ENCODE results near the gene LDLRAP1.

LDLRAP1 gene

GRCh38 chr1:25561421-25562100, 18.2 kb downstream of the LDLRAP1 start:
- TF ChIP-seq, protein P1, sequence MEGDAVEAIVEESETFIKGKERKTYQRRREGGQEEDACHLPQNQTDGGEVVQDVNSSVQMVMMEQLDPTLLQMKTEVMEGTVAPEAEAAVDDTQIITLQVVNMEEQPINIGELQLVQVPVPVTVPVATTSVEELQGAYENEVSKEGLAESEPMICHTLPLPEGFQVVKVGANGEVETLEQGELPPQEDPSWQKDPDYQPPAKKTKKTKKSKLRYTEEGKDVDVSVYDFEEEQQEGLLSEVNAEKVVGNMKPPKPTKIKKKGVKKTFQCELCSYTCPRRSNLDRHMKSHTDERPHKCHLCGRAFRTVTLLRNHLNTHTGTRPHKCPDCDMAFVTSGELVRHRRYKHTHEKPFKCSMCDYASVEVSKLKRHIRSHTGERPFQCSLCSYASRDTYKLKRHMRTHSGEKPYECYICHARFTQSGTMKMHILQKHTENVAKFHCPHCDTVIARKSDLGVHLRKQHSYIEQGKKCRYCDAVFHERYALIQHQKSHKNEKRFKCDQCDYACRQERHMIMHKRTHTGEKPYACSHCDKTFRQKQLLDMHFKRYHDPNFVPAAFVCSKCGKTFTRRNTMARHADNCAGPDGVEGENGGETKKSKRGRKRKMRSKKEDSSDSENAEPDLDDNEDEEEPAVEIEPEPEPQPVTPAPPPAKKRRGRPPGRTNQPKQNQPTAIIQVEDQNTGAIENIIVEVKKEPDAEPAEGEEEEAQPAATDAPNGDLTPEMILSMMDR (IDR thresholded peaks at IDR 0.05; ENCODE audit: control insufficient read depth, insufficient read depth, low read depth, low read length, missing control alignments), result no peak
- H3K4me3 ChIP-seq (ENCODE audit: control insufficient read depth, low read depth, low read length), result no peak overlapping the region
- DNase-seq (ENCODE audit: low read depth), result no peak

DNA sequence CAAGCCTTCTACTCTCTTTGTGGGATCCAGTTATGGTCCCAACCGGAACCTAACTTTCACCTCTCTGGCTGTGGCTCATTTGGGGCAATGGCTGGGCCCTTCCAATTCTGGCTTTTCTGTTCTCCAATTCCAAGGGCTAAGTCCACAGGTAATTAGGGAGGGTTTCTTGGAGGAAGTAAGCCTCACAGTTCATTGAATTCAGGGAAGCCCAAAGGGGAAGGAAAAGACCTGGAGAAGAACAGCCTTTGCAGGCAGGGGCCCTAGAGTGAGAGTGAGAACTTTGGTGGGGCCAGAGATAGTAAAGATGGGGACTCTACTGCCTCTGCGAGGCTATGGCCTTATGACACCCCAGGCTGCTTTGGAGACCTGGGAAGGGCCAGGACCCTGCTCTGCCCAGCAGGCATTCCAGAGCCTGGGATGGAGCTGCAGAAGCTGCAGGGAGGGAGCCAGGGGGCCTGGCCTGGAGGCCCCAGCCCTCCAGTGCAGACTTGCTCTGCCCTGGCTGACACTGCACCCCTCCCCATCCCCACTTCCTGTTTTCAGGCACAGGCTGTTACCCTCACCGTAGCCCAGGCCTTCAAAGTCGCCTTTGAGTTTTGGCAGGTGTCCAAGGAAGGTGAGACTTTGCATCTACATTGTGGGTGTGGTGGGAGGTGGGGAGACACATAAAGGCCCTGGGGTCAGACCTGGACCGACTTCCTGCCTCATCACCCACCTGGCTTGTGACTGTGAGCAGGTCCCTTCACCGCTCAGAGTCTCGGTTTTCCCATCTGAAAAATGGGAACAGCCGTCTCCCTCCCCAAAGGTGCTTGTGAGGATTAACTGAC, 18.9 kb downstream of the LDLRAP1 start:
- no peak overlapping the region for H3K4me3 ChIP-seq (ENCODE audit: control insufficient read depth, low read depth, low read length)
- TF ChIP-seq, protein P1 (IDR thresholded peaks at IDR 0.05; ENCODE audit: control insufficient read depth, insufficient read depth, low read depth, low read length, missing control alignments), result no peak
- DNase-seq (ENCODE audit: low read depth), result no peak

DNA sequence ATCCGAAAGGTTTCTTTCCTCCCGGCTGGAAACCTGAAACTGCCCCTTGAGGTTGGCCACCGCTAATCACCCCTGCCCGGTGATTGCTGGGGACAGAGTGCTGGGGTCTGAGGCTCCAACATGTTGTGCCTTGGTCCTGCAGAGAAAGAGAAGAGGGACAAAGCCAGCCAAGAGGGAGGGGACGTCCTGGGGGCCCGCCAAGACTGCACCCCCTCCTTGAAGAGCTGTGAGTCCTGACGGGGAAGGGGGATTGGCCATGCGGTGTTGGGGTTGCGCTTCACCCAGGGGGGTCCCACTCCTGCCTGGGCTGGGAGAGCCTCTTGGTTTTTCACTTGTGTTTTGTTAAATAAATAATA, 19.5 kb downstream of the LDLRAP1 start:
- H3K4me3 ChIP-seq (ENCODE audit: control insufficient read depth, low read depth, low read length), result no peak overlapping the region
- DNase-seq (ENCODE audit: low read depth), result no peak
- TF ChIP-seq, protein P1 (IDR thresholded peaks at IDR 0.05; ENCODE audit: control insufficient read depth, insufficient read depth, low read depth, low read length, missing control alignments), result no peak

GRCh38 chr1:25563330-25564215, 20.2 kb downstream of the LDLRAP1 start:
- TF ChIP-seq, protein P1 (IDR thresholded peaks at IDR 0.05; ENCODE audit: control insufficient read depth, insufficient read depth, low read depth, low read length, missing control alignments), result no peak
- H3K4me3 ChIP-seq (ENCODE audit: control insufficient read depth, low read depth, low read length), result no peak overlapping the region
- no peak for DNase-seq (ENCODE audit: low read depth)

- H3K4me3 ChIP-seq (ENCODE audit: control insufficient read depth, low read depth, low read length), result no peak overlapping the region
- TF ChIP-seq, protein P1 (IDR thresholded peaks at IDR 0.05; ENCODE audit: control insufficient read depth, insufficient read depth, low read depth, low read length, missing control alignments), result no peak
- DNase-seq (ENCODE audit: low read depth), result no peak
These were observed 21.6 kb downstream of the LDLRAP1 start for GRCh38 chr1:25564777-25565574.

- no peak for DNase-seq (ENCODE audit: low read depth)
- TF ChIP-seq, protein P1 (IDR thresholded peaks at IDR 0.05; ENCODE audit: control insufficient read depth, insufficient read depth, low read depth, low read length, missing control alignments), result no peak
These were observed 22.2 kb downstream of the LDLRAP1 start for GRCh38 chr1:25565626-25566025.

More at GRCh38 chr1:25565626-25566025, 22.2 kb downstream of the LDLRAP1 start:
- no peak overlapping the region for H3K4me3 ChIP-seq (ENCODE audit: control insufficient read depth, low read depth, low read length)

Measured in AG09309 (cell line).